ENCODE measurements around the gene PTPRN2.

GRCh38 chr7:157652954-157653826 lies 934.4 kb downstream of the PTPRN2 start:
- no peak for TF ChIP-seq FOXJ3 (CRISPR knock-in tag; IDR thresholded peaks at IDR 0.05)
- no peak for TF ChIP-seq ZBTB33 (IDR thresholded peaks at IDR 0.05; ENCODE audit: borderline replicate concordance, low read depth)
- TF ChIP-seq CTCF (IDR thresholded peaks at IDR 0.05), result no peak
- no peak for TF ChIP-seq MXI1 (IDR thresholded peaks at IDR 0.05; ENCODE audit: low read depth, low read length)
- TF ChIP-seq RFX5 (IDR thresholded peaks at IDR 0.05; ENCODE audit: low read length), result no peak
- TF ChIP-seq POLR2AphosphoS5 (IDR thresholded peaks at IDR 0.05; ENCODE audit: low read depth, low read length), result no peak
- no peak for TF ChIP-seq YY1 (IDR thresholded peaks at IDR 0.05; ENCODE audit: low read depth)
- TF ChIP-seq CHD2 (IDR thresholded peaks at IDR 0.05; ENCODE audit: low read length, partially characterized antibody), result no peak
- TF ChIP-seq NRF1 (IDR thresholded peaks at IDR 0.05; ENCODE audit: low read depth, low read length), result no peak
- TF ChIP-seq TAF1 (IDR thresholded peaks at IDR 0.05; ENCODE audit: borderline replicate concordance, low read depth, low read length), result no peak
- TF ChIP-seq REST (IDR thresholded peaks at IDR 0.05; ENCODE audit: low read depth, low read length), result no peak
- TF ChIP-seq RAD21 (IDR thresholded peaks at IDR 0.05; ENCODE audit: low read length), result no peak
